ENCODE data around the gene MAN1A2. TPM values are rescaled to one million over a fixed set of nuclear protein-coding genes. Genes with fewer than 3 reads are reported as not detected.

The MAN1A2 gene
- 48.6 TPM for total RNA-seq

GRCh38 chr1:117367046-117368025 is at the start of gene MAN1A2:
Gene MAN1A2 (plus strand): TSS chr1:117367449. CDS start chr1:117368184, 735 bp downstream.

Other genes starting within 250 kb of the MAN1A2 start
- gene TRIM45, start 245.7 kb upstream of the MAN1A2 start, total RNA-seq: 13.5 TPM
- gene VTCN1, start 156.5 kb upstream of the MAN1A2 start, total RNA-seq: 17.2 TPM
- 35.0 TPM for gene TENT5C, start 238.6 kb downstream of the MAN1A2 start, total RNA-seq